ENCODE results near the gene NIPAL4.

The NIPAL4 gene

GRCh38 chr5:157505496-157505895, 45.5 kb downstream of the NIPAL4 start:
- Histone ChIP-seq H3K4me3 (ENCODE audit: low read depth, low read length) (no peak overlapping the region), H3K36me3 (ENCODE audit: control insufficient read depth in 2 of 2, insufficient read depth in 1 of 2, low read length in 2 of 2) (no peaks in the 10 kb centered on the region), H3K27ac (ENCODE audit: extremely low read depth, low read depth, low read length) (no peak overlapping the region), H3K9me3 (ENCODE audit: control insufficient read depth, insufficient read depth, low read depth, low read length) (no peaks in the 10 kb centered on the region), H3K4me1 (ENCODE audit: control insufficient read depth, insufficient read depth, low read length) (no peaks in the 10 kb centered on the region)
- ChIA-PET POLR2A (no interaction called here), CTCF (no interaction called here)
- TF ChIP-seq SALL2 (tag by site-specific recombination; IDR thresholded peaks at IDR 0.05; ENCODE audit: borderline replicate concordance) (no peak), ZNF776 (tag by site-specific recombination; IDR thresholded peaks at IDR 0.05; ENCODE audit: borderline replicate concordance) (no peak), HOXA7 (CRISPR knock-in tag; IDR thresholded peaks at IDR 0.05; ENCODE audit: borderline replicate concordance) (no peak), AEBP2 (tag by site-specific recombination; IDR thresholded peaks at IDR 0.05; ENCODE audit: borderline replicate concordance) (no peak), ZNF19 (tag by site-specific recombination; IDR thresholded peaks at IDR 0.05; ENCODE audit: low read depth) (no peak), ZNF623 (tag by site-specific recombination; IDR thresholded peaks at IDR 0.05) (no peak), ZNF792 (tag by site-specific recombination; IDR thresholded peaks at IDR 0.05) (no peak), HIC1 (tag by site-specific recombination; IDR thresholded peaks at IDR 0.05) (no peak), PRDM10 (tag by site-specific recombination; IDR thresholded peaks at IDR 0.05) (no peak), ZNF2 (tag by site-specific recombination; IDR thresholded peaks at IDR 0.05) (no peak), ZNF518A (tag by site-specific recombination; conservative IDR thresholded peaks at IDR 0.05; ENCODE audit: low read depth) (no peak), PRDM1 (tag by site-specific recombination; IDR thresholded peaks at IDR 0.05) (no peak), ZNF362 (tag by site-specific recombination; IDR thresholded peaks at IDR 0.05) (no peak), ZNF274 (IDR thresholded peaks at IDR 0.05; ENCODE audit: low read length) (no peak), ZNF274 (tag by site-specific recombination; IDR thresholded peaks at IDR 0.05; ENCODE audit: borderline replicate concordance) (no peak), PRDM4 (tag by site-specific recombination; IDR thresholded peaks at IDR 0.05) (no peak), ZNF354C (tag by site-specific recombination; IDR thresholded peaks at IDR 0.05; ENCODE audit: borderline replicate concordance, low read depth) (no peak), SCRT1 (tag by site-specific recombination; IDR thresholded peaks at IDR 0.05; ENCODE audit: borderline replicate concordance) (no peak), KLF10 (tag by site-specific recombination; IDR thresholded peaks at IDR 0.05) (no peak), ZNF677 (tag by site-specific recombination; IDR thresholded peaks at IDR 0.05) (no peak)
